Inferior parietal cortex (tissue), 1 donor: ENCODE data around the gene SSBP3.
A peak's percentile ranks its signal among the peaks of the same experiment; 100 is the strongest.

Experiments used
- DNase-seq: peaks from one replicate; pipeline ENCODE4 v3.0.0-alpha.2; 2016; ENCODE audit errors: extremely low spot score

The SSBP3 gene

GRCh38 chr1:54307305-54307704 lies 98.9 kb downstream of the SSBP3 start:
- DNase-seq: no peak

DNA sequence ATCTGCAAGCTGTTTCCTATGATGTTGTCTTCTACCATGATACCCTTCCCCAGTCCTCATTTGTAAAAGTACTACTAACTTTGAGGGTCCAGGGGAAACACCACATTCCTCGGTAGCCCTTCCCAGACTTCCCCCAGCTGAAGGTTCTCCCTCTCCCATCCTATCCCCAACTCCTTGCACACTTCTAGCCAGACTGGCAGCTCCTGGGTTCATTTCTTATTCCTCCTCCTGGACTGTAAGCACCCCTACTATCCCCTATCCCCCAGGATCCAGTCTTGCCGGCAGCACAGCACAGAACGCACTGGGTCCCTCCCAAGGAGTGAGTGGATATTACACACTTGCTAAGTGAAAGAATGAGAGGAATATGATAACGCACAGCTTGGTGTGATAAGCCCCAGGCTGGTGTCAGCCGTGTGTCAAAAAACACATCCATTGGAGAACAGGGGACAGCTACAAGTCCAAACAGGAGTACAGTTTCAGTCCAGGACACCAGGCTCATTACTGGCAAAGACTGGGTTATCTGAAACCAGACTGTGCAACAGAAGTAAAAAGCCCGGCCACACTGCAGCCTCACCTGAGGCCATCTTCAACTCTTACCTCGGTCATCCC lies 100.2 kb downstream of the SSBP3 start:
- DNase-seq: no peak

DNA sequence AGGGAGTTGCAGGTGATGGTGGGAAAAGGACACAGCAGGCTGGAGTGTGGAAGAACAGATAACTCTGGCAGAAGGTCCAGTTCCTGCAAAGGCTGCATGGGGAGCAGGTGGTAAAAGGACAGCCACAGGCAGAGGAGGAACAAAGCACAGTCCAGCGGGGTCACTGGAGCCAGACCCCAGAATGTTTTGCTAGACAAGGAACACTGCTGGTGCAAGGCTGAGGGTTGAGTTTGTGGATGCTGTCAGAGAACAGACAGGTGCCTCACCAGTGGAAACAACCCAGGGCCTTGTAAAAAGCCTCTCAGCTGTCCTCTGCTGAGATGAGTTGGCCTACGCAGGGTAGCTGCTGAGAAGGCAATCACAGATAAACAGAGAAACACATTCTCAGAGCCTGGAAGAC lies 101.7 kb downstream of the SSBP3 start:
- DNase-seq: no peak

GRCh38 chr1:54302951-54303843 lies 103.0 kb downstream of the SSBP3 start:
- DNase-seq: no peak

GRCh38 chr1:54302549-54302948 lies 103.6 kb downstream of the SSBP3 start:
- no peak for DNase-seq

GRCh38 chr1:54301497-54301896 lies 104.7 kb downstream of the SSBP3 start:
- DNase-seq: no peak

DNA sequence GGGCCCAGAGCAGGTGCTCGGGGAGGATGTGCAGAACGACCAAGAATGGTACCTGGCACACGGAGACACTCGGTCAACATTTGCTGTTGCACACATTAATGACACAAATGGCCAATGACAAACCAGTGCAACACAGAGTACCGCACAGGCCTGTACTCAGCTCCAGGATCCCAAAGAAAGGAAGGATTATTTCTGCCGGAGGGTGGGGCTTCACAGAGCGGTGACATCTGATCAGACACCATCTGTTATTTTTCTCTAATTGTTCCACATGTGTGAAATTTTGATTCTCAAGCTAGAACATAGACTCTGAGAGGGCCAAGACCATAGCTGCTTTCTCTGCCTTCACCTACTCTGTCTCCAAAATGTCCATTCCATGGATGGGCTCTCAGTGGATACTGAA lies 105.8 kb downstream of the SSBP3 start:
- no peak for DNase-seq

DNA sequence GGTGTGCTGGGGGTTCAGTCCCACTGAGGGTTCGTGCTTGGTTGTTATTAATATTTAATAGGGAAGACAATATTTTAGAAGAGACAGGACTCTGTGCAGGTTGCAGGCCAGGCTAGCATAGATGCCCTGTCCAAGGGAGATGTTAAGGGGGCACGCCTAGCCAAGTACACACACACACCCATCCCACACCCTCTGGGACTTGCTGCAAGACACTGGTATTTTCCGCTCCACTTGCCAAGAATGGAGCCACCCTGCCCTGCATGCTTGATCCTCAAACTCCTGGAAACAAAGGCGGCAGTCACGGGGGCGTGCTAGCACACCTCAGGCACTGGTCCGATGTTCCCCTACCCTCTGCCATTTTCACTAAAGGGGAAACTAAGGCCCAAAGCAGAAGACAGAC lies 107.2 kb downstream of the SSBP3 start:
- no peak for DNase-seq

DNA sequence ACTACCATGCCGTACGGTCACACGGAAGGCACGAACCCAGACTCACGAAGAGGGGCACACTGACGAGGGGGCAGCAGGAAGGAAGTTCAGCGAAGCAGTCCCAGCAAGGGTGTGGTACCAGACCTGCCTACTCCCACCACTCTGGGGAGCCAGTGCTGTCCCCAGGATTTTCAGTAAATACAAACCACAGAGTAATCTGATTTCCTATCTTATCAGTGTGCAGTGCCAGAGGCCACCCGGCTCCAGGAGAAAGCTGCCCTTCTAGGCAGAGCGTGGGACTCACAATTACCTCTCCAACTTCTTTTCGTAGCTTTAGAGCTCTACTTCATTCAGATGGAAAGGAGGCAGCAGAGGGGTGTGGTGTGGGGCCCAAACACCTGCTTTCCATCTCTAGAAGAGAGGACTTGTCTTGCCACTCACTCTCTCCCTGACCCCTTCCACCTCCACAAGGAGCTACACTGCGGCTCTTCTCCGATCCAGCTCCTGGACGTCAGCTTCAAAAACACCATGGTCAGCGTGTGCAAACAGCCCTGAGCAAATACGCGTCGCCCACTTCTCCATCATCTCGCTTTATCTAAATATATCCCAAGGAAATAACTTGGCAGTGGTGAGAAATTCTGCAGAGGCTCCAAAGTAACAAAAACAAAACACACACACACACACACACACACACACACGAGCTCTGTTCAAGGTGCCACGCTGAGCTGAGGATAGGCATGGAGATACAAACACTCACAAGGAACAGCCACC lies 107.7 kb downstream of the SSBP3 start:
- DNase-seq: no peak

GRCh38 chr1:54297596-54298283 lies 108.5 kb downstream of the SSBP3 start:
- DNase-seq: peak; percentile 81

GRCh38 chr1:54296666-54297065 lies 109.5 kb downstream of the SSBP3 start:
- DNase-seq: no peak

- no peak for DNase-seq
These were observed 111.3 kb downstream of the SSBP3 start for GRCh38 chr1:54294887-54295286.

GRCh38 chr1:54292002-54292911 lies 113.9 kb downstream of the SSBP3 start:
- DNase-seq: no peak

- no peak for DNase-seq
These were observed 114.8 kb downstream of the SSBP3 start for GRCh38 chr1:54291276-54292001.

DNA sequence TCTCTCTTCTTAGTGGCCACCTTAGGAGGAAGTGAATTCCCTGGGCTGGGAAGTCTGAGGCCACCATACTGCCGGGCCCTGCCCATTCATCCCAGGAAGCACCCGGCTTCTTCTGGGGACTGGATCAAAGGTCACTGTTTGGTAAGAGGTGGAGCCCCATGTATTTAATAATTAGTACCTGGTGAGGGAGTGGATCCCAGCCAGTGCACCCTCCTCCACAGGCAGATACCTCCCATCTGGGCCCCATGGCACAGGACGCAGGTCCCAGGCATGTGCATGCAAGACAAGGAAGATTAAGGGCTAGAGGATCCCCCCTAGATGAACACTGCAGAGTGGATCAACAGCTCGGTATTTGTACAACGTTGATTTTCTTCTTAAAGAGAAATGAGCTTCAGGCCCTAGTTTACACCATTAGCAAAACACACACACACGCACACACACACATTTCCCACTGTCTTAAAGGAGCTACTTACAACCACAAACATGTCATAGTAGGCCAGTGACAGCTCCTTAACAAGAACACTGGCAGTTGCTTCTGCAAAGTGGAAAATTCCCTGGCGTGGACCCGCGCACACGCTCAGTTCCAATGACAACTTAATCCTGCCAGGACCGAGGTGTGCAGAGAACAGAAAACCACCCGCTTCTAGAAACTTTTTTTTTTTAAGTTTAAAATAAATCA lies 115.5 kb downstream of the SSBP3 start:
- DNase-seq: no peak

GRCh38 chr1:54289712-54290233 lies 116.4 kb downstream of the SSBP3 start:
- no peak for DNase-seq

DNA sequence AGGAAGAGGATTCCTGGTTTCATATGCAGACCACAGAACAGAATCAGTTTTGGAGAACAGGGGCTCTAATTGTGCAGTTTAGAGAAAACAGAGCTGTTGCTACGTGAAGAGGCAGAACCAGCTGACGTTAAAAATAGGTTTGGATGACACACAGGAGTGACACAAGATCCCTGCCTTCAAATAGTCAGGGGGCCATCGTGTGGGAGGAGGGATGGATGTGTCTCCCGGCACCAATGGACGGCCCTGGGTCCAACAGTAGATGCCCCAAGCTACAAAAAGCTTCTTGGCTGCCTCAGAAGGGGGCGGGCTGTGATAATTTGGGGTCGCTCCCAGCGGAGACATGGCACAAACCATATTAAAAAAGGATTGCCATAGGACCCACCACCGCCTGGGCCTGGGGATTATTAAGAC lies 118.4 kb downstream of the SSBP3 start:
- DNase-seq: no peak

- DNase-seq: no peak
These were observed 119.0 kb downstream of the SSBP3 start for GRCh38 chr1:54287176-54287650.

- no peak for DNase-seq
These were observed 120.3 kb downstream of the SSBP3 start for GRCh38 chr1:54285815-54286345.
